OCI-LY3 (cell line): Measurements from ENCODE around the gene POLR1B.

ENCODE experiments used
- H2AFZ ChIP-seq: fragments of 200-600, 300-600 bp; shearing (Covaris generic); 2 replicates; pipeline ENCODE4 v1.6.0; 2014; ENCODE audit warnings: antibody characterized with exemption, low read depth, low read length
- H3K27ac ChIP-seq: fragments of 200-600, 300-600 bp; sonication (generic); 2 replicates; pipeline ENCODE4 v1.5.1; 2014; ENCODE audit warnings: mild to moderate bottlenecking, low read length, moderate library complexity, mixed read lengths
- H3K27me3 ChIP-seq: fragments of 200-600, 300-600 bp; sonication (generic); 2 replicates; pipeline ENCODE4 v1.6.1; 2014; ENCODE audit warnings: low read depth, low read length, mixed read lengths
- H3K36me3 ChIP-seq: fragments of 200-600, 300-600 bp; sonication (generic); replicated peaks from 2 replicates; pipeline ENCODE3; 2014; ENCODE audit warnings: low read depth, low read length, mixed read lengths
- H3K4me1 ChIP-seq: fragments of 300-600, 200-600 bp; sonication (generic); 2 replicates; pipeline ENCODE4 v1.6.1; 2014; ENCODE audit warnings: low read length, mixed read lengths
- H3K4me2 ChIP-seq: fragments of 200-600, 300-600 bp; sonication (generic); 2 replicates; pipeline ENCODE4 v1.6.1; 2014; ENCODE audit warnings: low read length, mixed read lengths
- H3K4me3 ChIP-seq: fragments of 300-600, 200-600 bp; sonication (generic); 2 replicates; pipeline ENCODE4 v1.5.1; 2014; ENCODE audit warnings: antibody characterized with exemption, mild to moderate bottlenecking, low read length, moderate library complexity
- H3K79me2 ChIP-seq: fragments of 300-600, 200-600 bp; shearing (Covaris generic); 2 replicates; pipeline ENCODE4 v1.6.1; 2014; ENCODE audit warnings: mild to moderate bottlenecking, low read length, mixed read lengths
- H3K9ac ChIP-seq: fragments of 300-600, 200-600 bp; shearing (Covaris generic); 2 replicates; pipeline ENCODE4 v1.6.0; 2014; ENCODE audit warnings: mild to moderate bottlenecking, low read length, moderate library complexity
- H3K9me3 ChIP-seq: fragments of 200-600, 300-600 bp; shearing (Covaris generic); 2 replicates; pipeline ENCODE4 v1.6.1; 2014; ENCODE audit warnings: low read length, mixed read lengths; ENCODE audit not compliant: insufficient read depth
- H4K20me1 ChIP-seq: fragments of 200-600, 300-600 bp; sonication (generic); 2 replicates; pipeline ENCODE4 v1.6.1; 2016; ENCODE audit warnings: low read length, mixed read lengths; ENCODE audit not compliant: insufficient read depth
- EZH2phosphoT487 ChIP-seq: fragments of 200-600 bp; shearing (Covaris generic); IDR thresholded peaks from 2 replicates; pipeline ENCODE4 v1.6.1; 2018; ENCODE audit warnings: antibody characterized with exemption, mixed run types, low read depth
- TF ChIP-seq, protein P1 (sequence below): fragments of 200-600, 300-600 bp; sonication (generic); IDR thresholded peaks from 2 replicates; pipeline ENCODE4 v1.5.1; 2014; ENCODE audit warnings: antibody characterized with exemption, low read length, low read depth

POLR1B gene

DNA sequence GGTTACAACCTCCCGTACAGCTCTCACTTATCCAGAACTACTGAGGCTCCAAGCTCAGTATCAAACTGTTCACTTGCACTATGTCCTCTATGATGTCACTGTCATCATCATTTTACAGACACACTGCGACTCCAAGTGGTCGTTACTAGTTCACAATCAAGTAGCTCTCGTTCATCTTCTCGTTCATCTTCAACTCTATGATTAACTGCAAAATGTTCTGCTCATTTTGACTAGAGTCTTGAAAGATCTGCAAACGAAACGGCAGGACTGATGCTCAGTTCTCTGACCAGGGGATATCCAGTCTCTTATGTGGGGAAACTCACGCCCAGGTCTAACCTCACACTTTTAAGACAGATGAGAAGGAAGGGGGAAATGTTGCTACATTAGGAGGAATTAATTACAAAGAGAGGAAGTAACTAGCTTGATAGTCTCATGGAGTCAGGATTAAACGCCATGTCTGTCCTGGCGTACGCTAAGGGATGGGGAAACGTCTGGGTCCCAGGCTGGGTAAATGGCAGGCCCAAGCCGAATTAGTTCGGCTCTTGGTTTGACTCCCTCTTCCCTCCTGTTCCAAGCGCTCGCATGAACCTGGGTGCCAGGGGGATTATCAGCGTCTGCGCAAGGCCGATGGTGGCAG is 41.4 kb downstream of the POLR1B start:
- H4K20me1 ChIP-seq: no peaks in the 10 kb centered on the region
- H3K9me3 ChIP-seq: no peaks in the 10 kb centered on the region
- peaks cover 3% of the 10 kb centered on the region for H3K36me3 ChIP-seq
- no peak for TF ChIP-seq EZH2phosphoT487
- TF ChIP-seq, protein P1, sequence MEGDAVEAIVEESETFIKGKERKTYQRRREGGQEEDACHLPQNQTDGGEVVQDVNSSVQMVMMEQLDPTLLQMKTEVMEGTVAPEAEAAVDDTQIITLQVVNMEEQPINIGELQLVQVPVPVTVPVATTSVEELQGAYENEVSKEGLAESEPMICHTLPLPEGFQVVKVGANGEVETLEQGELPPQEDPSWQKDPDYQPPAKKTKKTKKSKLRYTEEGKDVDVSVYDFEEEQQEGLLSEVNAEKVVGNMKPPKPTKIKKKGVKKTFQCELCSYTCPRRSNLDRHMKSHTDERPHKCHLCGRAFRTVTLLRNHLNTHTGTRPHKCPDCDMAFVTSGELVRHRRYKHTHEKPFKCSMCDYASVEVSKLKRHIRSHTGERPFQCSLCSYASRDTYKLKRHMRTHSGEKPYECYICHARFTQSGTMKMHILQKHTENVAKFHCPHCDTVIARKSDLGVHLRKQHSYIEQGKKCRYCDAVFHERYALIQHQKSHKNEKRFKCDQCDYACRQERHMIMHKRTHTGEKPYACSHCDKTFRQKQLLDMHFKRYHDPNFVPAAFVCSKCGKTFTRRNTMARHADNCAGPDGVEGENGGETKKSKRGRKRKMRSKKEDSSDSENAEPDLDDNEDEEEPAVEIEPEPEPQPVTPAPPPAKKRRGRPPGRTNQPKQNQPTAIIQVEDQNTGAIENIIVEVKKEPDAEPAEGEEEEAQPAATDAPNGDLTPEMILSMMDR: peak; percentile 56
- peaks cover 17% of the 10 kb centered on the region for H3K4me1 ChIP-seq
- H3K9ac ChIP-seq: peak overlapping the region; percentile 96
- peak overlapping the region; percentile 93 for H2AFZ ChIP-seq
- H3K79me2 ChIP-seq: peaks cover 20% of the 10 kb centered on the region
- H3K27me3 ChIP-seq: no peaks in the 10 kb centered on the region
- peak overlapping the region; percentile 90 for H3K27ac ChIP-seq
- H3K4me2 ChIP-seq: peak overlapping the region; percentile 84
- H3K4me3 ChIP-seq: peak overlapping the region; percentile 91

DNA sequence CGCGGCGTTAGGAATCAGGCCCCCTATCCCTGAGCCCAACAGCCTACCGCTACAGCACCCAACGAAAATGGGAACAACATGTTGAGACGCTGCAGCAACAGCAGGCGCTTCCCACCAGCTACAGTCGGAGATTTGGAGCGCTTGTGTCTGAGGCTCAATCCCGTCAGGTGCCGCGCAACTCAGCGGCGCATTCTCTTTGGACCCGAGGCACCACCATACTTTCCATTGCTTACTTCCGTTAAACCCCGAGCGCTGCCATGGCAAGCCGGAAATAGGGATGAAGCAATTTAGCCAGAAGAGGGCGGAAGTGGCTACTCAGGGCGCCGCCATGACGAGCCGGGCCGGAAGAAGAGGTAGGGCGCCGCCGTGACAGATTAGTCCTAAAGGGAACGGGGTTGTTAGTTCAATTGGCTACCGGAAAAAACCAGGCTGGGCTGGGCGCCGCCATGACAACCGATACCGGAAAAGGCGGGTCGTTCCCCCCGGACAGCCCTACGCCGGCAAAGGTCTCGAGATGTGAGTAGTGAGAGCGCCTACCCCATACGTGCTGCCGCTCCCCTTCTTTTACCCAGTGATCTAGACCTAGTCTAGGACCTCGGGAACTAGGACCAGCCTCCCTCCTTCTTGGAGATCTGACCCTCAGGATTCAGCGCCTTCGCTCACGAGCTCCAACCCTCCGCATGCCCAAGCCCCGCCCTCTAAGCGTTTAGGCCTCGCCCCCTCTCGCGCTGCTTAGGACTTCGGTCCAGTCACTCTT is 42.0 kb downstream of the POLR1B start, which contains the start of gene CHCHD5:
CHCHD5 (plus strand) TSS at position 476 of the 757 bp plus-strand sequence; CDS start at position 515, 39 bp downstream.
- no peak for TF ChIP-seq EZH2phosphoT487
- TF ChIP-seq, protein P1: no peak; the same call in 1 of the 2 replicates
- peaks cover 3% of the 10 kb centered on the region for H3K36me3 ChIP-seq
- peak within 1 kb of the TSS; percentile 96 for H3K9ac ChIP-seq
- peaks cover 18% of the 10 kb centered on the region for H3K79me2 ChIP-seq
- H3K4me3 ChIP-seq: peak within 1 kb of the TSS; percentile 91
- H3K9me3 ChIP-seq: no peaks in the 10 kb centered on the region
- H3K4me2 ChIP-seq: peak within 1 kb of the TSS; percentile 93
- peak within 1 kb of the TSS; percentile 90 for H3K27ac ChIP-seq
- H2AFZ ChIP-seq: peak within 1 kb of the TSS; percentile 93
- no peaks in the 10 kb centered on the region for H3K27me3 ChIP-seq
- H3K4me1 ChIP-seq: peaks cover 17% of the 10 kb centered on the region
- no peaks in the 10 kb centered on the region for H4K20me1 ChIP-seq

DNA sequence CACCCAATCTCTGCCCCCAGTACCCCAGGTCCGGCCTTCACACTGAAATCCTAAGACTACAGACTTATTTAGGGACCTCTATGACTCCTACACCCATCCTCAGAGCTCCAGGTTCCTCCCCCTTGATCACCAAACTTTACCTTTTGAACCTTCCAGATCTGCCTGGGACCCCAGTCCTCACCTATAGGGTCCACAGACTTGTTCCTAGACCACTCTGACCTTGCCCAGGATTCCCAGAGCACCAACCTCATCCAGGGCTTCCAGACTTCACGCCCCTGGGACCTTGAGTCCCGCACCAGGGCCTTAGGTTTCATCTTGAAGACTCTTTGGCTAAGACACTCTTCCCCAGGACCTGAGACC is 42.6 kb downstream of the POLR1B start:
- Histone ChIP-seq H3K36me3 (peaks cover 3% of the 10 kb centered on the region), H3K27me3 (no peaks in the 10 kb centered on the region), H2AFZ (peak overlapping the region; percentile 86), H3K79me2 (peaks cover 17% of the 10 kb centered on the region), H3K9ac (peak overlapping the region; percentile 96), H3K9me3 (no peaks in the 10 kb centered on the region), H3K4me2 (peak overlapping the region; percentile 93), H3K4me3 (peak overlapping the region; percentile 91), H4K20me1 (no peaks in the 10 kb centered on the region), H3K4me1 (peaks cover 17% of the 10 kb centered on the region), H3K27ac (peak overlapping the region; percentile 90)
- TF ChIP-seq, protein P1: no peak
- no peak for TF ChIP-seq EZH2phosphoT487

DNA sequence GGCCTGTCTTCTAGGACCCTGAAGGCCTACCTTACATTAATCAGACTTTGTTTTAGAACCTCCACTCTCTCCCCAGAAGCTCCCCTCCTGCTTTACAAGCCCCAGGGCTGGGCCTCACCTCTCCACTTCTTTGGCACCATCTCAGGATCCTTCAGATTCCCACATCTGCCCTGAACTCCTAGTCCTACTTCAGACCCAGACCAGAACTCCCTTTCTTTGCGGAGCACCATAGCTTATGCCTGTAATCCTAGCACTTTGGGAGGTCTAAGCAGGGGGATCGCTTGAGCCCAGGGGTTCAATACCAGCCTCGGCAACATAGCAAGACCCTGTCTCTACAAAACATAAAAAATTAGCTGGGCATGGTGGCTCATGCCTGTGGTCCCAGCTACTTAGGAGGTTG is 43.1 kb downstream of the POLR1B start:
- H3K79me2 ChIP-seq: peaks cover 17% of the 10 kb centered on the region
- H3K4me1 ChIP-seq: peaks cover 17% of the 10 kb centered on the region
- H3K9ac ChIP-seq: peak overlapping the region; percentile 96
- no peaks in the 10 kb centered on the region for H3K27me3 ChIP-seq
- peak overlapping the region; percentile 90 for H3K27ac ChIP-seq
- H3K4me2 ChIP-seq: peak overlapping the region; percentile 93
- H2AFZ ChIP-seq: no peak overlapping the region
- H3K9me3 ChIP-seq: no peaks in the 10 kb centered on the region
- no peaks in the 10 kb centered on the region for H4K20me1 ChIP-seq
- peak overlapping the region; percentile 91 for H3K4me3 ChIP-seq
- H3K36me3 ChIP-seq: peaks cover 3% of the 10 kb centered on the region
- TF ChIP-seq EZH2phosphoT487: no peak
- TF ChIP-seq, protein P1: no peak
